A549 (cell line): ENCODE data around the gene BRMS1. TPM values are rescaled to one million over a fixed set of nuclear protein-coding genes. Genes with fewer than 3 reads are reported as not detected.

Source experiments
- ATAC-seq, 2 experiments: fragments of 200-7000 bp in 1 of 2; fragments of >200 bp in 1 of 2; cut with Nextera tagmentation in 1 of 2; cut with Tn5 transposase in 1 of 2; 3 replicates each; pipeline versions ENCODE4 v1.8.0 to v1.9.1; 2018 to 2020; ENCODE audit warnings: mild to moderate bottlenecking in 1 of 2, moderate library complexity in 1 of 2
- CTCF ChIA-PET: fragments of 300-600 bp; sonication (Branson Sonifier 250); formaldehyde crosslinking; extraction: SDS; loops from one replicate; lab custom pipeline; 2021; ENCODE audit warnings: antibody characterized with exemption, inconsistent platforms; lab: Yijun Ruan, JAX
- POLR2A ChIA-PET: fragments of 350-600 bp; formaldehyde crosslinking; extraction: SDS; loops from one replicate; lab custom pipeline; 2021; ENCODE audit warnings: antibody characterized with exemption, inconsistent platforms; lab: Yijun Ruan, JAX
- DNase-seq, 2 experiments: peaks; one replicate each; pipeline versions ENCODE4 v3.0.0 to v3.0.0-alpha.2; 2011 to 2016; ENCODE audit warnings: low read depth in 1 of 2, low spot score in 1 of 2
- FAIRE-seq: peaks from 2 replicates; lab custom pipeline; 2011; peaks lifted over from hg19 to GRCh38; lab: Jason Lieb, UNC
- H3K27ac ChIP-seq, 2 experiments: fragments of >200 bp; sonication (Bioruptor Twin); formaldehyde crosslinking; 3 replicates each; pipeline ENCODE4 v1.5.1; 2016 to 2017
- H3K4me1 ChIP-seq: fragments of >200 bp; sonication (Bioruptor Twin); formaldehyde crosslinking; 3 replicates; pipeline ENCODE4 v1.6.1; 2016
- H3K4me2 ChIP-seq: fragments of >200 bp; sonication (Bioruptor Twin); formaldehyde crosslinking; 3 replicates; pipeline ENCODE4 v1.6.1; 2016
- H3K4me3 ChIP-seq: fragments of >200 bp; sonication (Bioruptor Twin); formaldehyde crosslinking; 3 replicates; pipeline ENCODE4 v1.5.1; 2016
- H3K9me3 ChIP-seq: fragments of >200 bp; sonication (Bioruptor Twin); formaldehyde crosslinking; 3 replicates; pipeline ENCODE4 v1.6.1; 2016
- ATOH8 ChIP-seq: fragments of 250-450 bp; sonication (Bioruptor Pico); IDR thresholded peaks from 2 replicates; pipeline ENCODE4 v1.5.0; 2020; ENCODE audit warnings: low read depth, mild to moderate bottlenecking, moderate library complexity
- CEBPB ChIP-seq, 2 experiments: fragments of >200 bp in 1 of 2; sonication (Bioruptor Twin) in 1 of 2; formaldehyde crosslinking in 1 of 2; IDR thresholded peaks; 2 replicates each; pipeline ENCODE4 v1.6.1; 2012 to 2016
- CHD2 ChIP-seq: fragments of 150-350 bp; IDR thresholded peaks from 2 replicates; pipeline ENCODE4 v1.6.1; 2014; ENCODE audit warnings: low read length; ENCODE audit not compliant: partially characterized antibody
- CHD4 ChIP-seq: fragments of 200-600 bp; sonication (generic); IDR thresholded peaks from 2 replicates; pipeline ENCODE4 v1.6.1; 2016; ENCODE audit warnings: antibody characterized with exemption, mild to moderate bottlenecking, borderline replicate concordance
- ELK1 ChIP-seq: fragments of 150-350 bp; IDR thresholded peaks from 2 replicates; pipeline ENCODE4 v1.6.1; 2014; ENCODE audit warnings: low read depth, mild to moderate bottlenecking, low read length
- FOSB ChIP-seq: fragments of 250-450 bp; sonication (Bioruptor Pico); IDR thresholded peaks from 2 replicates; pipeline ENCODE4 v1.5.0; 2020; ENCODE audit warnings: mild to moderate bottlenecking, moderate library complexity
- HEYL ChIP-seq: fragments of 250-450 bp; sonication (Bioruptor Pico); IDR thresholded peaks from 2 replicates; pipeline ENCODE4 v1.8.0; 2021; ENCODE audit warnings: mild to moderate bottlenecking, moderate library complexity
- HOXB5 ChIP-seq: fragments of 250-450 bp; sonication (Bioruptor Pico); IDR thresholded peaks from 2 replicates; pipeline ENCODE4 v1.5.0; 2020; ENCODE audit warnings: mild to moderate bottlenecking, moderate library complexity
- KDM1A ChIP-seq: fragments of 200-600 bp; sonication (generic); IDR thresholded peaks from 2 replicates; pipeline ENCODE4 v1.6.1; 2016; ENCODE audit warnings: low read depth, mild to moderate bottlenecking
- KDM5A ChIP-seq: fragments of 200-600 bp; sonication (generic); IDR thresholded peaks from 2 replicates; pipeline ENCODE4 v1.6.1; 2016; ENCODE audit warnings: antibody characterized with exemption, mild to moderate bottlenecking
- MAFK ChIP-seq: fragments of 450-650 bp; IDR thresholded peaks from 2 replicates; pipeline ENCODE4 v1.6.1; 2014; ENCODE audit not compliant: partially characterized antibody
- MAZ ChIP-seq: fragments of 150-350 bp; IDR thresholded peaks from 2 replicates; pipeline ENCODE4 v1.6.1; 2014; ENCODE audit warnings: antibody characterized with exemption, low read depth, low read length, borderline replicate concordance
- RARB ChIP-seq: fragments of 250-450 bp; sonication (Bioruptor Pico); IDR thresholded peaks from 2 replicates; pipeline ENCODE4 v1.8.0; 2021; ENCODE audit warnings: mild to moderate bottlenecking, moderate library complexity
- SMC3 ChIP-seq: fragments of >200 bp; sonication (Bioruptor Twin); formaldehyde crosslinking; IDR thresholded peaks from 3 replicates; pipeline ENCODE4 v1.6.1; 2018; ENCODE audit warnings: inconsistent platforms
- TP53 ChIP-seq: fragments of 250-450 bp; sonication (Bioruptor Pico); IDR thresholded peaks from 2 replicates; pipeline ENCODE4 v1.5.0; 2021; ENCODE audit warnings: mild to moderate bottlenecking, moderate library complexity
- USF2 ChIP-seq: fragments of 450-650 bp; IDR thresholded peaks from 2 replicates; pipeline ENCODE4 v1.6.1; 2014; ENCODE audit warnings: antibody characterized with exemption
- ZC3H11A ChIP-seq: fragments of 450-650 bp; IDR thresholded peaks from 2 replicates; pipeline ENCODE4 v1.6.1; 2014; ENCODE audit warnings: antibody characterized with exemption, mild to moderate bottlenecking
- ZNF302 ChIP-seq: fragments of 250-450 bp; sonication (Bioruptor Pico); IDR thresholded peaks from 2 replicates; pipeline ENCODE4 v1.9.0; 2021; ENCODE audit warnings: inconsistent platforms, mild to moderate bottlenecking, moderate library complexity
- ZSCAN20 ChIP-seq: fragments of 250-450 bp; sonication (Bioruptor Pico); IDR thresholded peaks from 2 replicates; pipeline ENCODE4 v1.8.0; 2022; ENCODE audit warnings: mild to moderate bottlenecking, moderate library complexity
- WGBS: methylation state at CpG from one replicate; pipeline ENCODE4 v1.1.6; 2017; ENCODE audit errors: missing lambda C conversion rate; 5-methylcytosine and 5-hydroxymethylcytosine counted together
- polyA plus RNA-seq, 4 experiments: library from polyadenylated mRNA; depleted of rRNA in 3 of 4; stranded (reverse); fragments of >200 nt; fragmentation: RNase III in 1 of 4; extraction: RNeasy Plus Mini Kit Qiagen cat#74134 plus additional on column Dnase treatment in 1 of 4; gene quantifications; 2 replicates in 3 of 4; 3 replicates in 1 of 4; pipeline ENCODE4 v1.2.3, GENCODE V29; 2011 to 2017

Gene BRMS1
- polyA plus RNA-seq, 2 of the 4 experiments (the other 2 are of a cell fraction): 56.2 to 90.8 TPM

GRCh38 chr11:66334605-66335442 is 10.1 kb downstream of the BRMS1 start:
- FAIRE-seq (no peak), DNase-seq (no peak), ATAC-seq (no peak)
- no peaks in the 10 kb centered on the region for H3K9me3 ChIP-seq
- peaks cover 26% of the 10 kb centered on the region for H3K4me1 ChIP-seq
- TF ChIP-seq MAFK (no peak), ATOH8 (CRISPR knock-in tag) (no peak), SMC3 (no peak), ZSCAN20 (CRISPR knock-in tag) (no peak), KDM5A (no peak), ZC3H11A (no peak), CHD4 (no peak), USF2 (no peak), CHD2 (no peak), CEBPB (IDR thresholded peaks at IDR 0.05) (no peak), MAZ (no peak), ELK1 (no peak), KDM1A (no peak), RARB (CRISPR knock-in tag) (no peak)
- 92% methylated on average over 18 of the region's 42 CpGs for WGBS
- POLR2A ChIA-PET: interaction anchor here (1.2 to 3.5 kb wide), 3 partner anchors 8 to 22 kb away, joined by 3 to 42 read pairs (median 11); partner anchors contain the start of gene BRMS1
- peak overlapping the region; percentile 56; the same call in 2 of the 3 replicates for H3K4me3 ChIP-seq
- H3K27ac ChIP-seq: peak overlapping the region; percentile 83 to 97; a peak in 4 of 6 replicates
- H3K4me2 ChIP-seq: peak overlapping the region; percentile 92
- CTCF ChIA-PET: interaction anchor here (0.6 to 8.7 kb wide), 10 partner anchors 10 to 316 kb away, joined by 3 to 247 read pairs (median 6); partner anchors contain the start of genes B4GAT1, BRMS1, CD248 and YIF1A

- 91% methylated on average over 21 of the region's 29 CpGs for WGBS
- POLR2A ChIA-PET: interaction anchor here (3.5 kb wide), 1 partner anchor 22 kb away, joined by 42 read pairs; no protein-coding TSS in a partner anchor
- Histone ChIP-seq H3K9me3 (no peaks in the 10 kb centered on the region), H3K27ac (no peak overlapping the region), H3K4me3 (no peak overlapping the region), H3K4me1 (peaks cover 26% of the 10 kb centered on the region), H3K4me2 (no peak overlapping the region)
- DNase-seq (no peak), ATAC-seq (no peak), FAIRE-seq (no peak)
- CTCF ChIA-PET: interaction anchor here (0.6 to 8.7 kb wide), 8 partner anchors 12 to 315 kb away, joined by 3 to 247 read pairs (median 4); partner anchors contain the start of genes B4GAT1, BRMS1 and CD248
- TF ChIP-seq CEBPB (IDR thresholded peaks at IDR 0.05) (no peak), HOXB5 (CRISPR knock-in tag) (no peak), TP53 (CRISPR knock-in tag) (no peak), KDM5A (no peak), FOSB (CRISPR knock-in tag) (no peak), ZNF302 (CRISPR knock-in tag) (no peak), ATOH8 (CRISPR knock-in tag) (no peak), SMC3 (no peak), HEYL (CRISPR knock-in tag) (no peak), USF2 (no peak)
Measured at GRCh38 chr11:66333896-66334604, 10.9 kb downstream of the BRMS1 start.
